GM23338 (cell line): ENCODE results near the gene DNAL4. TPM values are rescaled to one million over a fixed set of nuclear protein-coding genes. Genes with fewer than 3 reads are reported as not detected.

ENCODE experiments used
- ATAC-seq: fragments of 200-7000 bp; cut with Tn5 transposase; 3 replicates; pipeline ENCODE4 v1.9.1; 2020
- DNase-seq: peaks from one replicate; pipeline ENCODE4 v3.0.0-alpha.2; 2015; ENCODE audit warnings: low spot score
- H2AFZ ChIP-seq: fragments of 200-600 bp; sonication (generic); 2 replicates; pipeline ENCODE4 v1.8.0; 2016; ENCODE audit warnings: antibody characterized with exemption, mild to moderate bottlenecking, moderate library complexity
- H3F3A ChIP-seq: fragments of 200-600 bp; sonication (generic); replicated peaks from 2 replicates; pipeline ENCODE4 v1.8.0; 2017; ENCODE audit warnings: antibody characterized with exemption, mixed run types, low read depth
- H3K27ac ChIP-seq: fragments of 200-600 bp; sonication (generic); 2 replicates; pipeline ENCODE4 v1.6.1; 2016; ENCODE audit warnings: low read depth
- H3K27me3 ChIP-seq: fragments of 200-600 bp; sonication (generic); 2 replicates; pipeline ENCODE4 v1.8.0; 2016; ENCODE audit warnings: mild to moderate bottlenecking, mixed run types, moderate library complexity; ENCODE audit not compliant: insufficient read depth
- H3K36me3 ChIP-seq: fragments of 200-600 bp; sonication (generic); 2 replicates; pipeline ENCODE4 v1.8.0; 2016; ENCODE audit warnings: mild to moderate bottlenecking; ENCODE audit not compliant: insufficient read depth
- H3K4me1 ChIP-seq: fragments of 200-600 bp; sonication (generic); 2 replicates; pipeline ENCODE4 v1.8.0; 2016; ENCODE audit warnings: mild to moderate bottlenecking, moderate library complexity; ENCODE audit not compliant: insufficient read depth
- H3K4me2 ChIP-seq: fragments of 200-600 bp; sonication (generic); 2 replicates; pipeline ENCODE4 v1.7.1; 2017; ENCODE audit warnings: mixed run types
- H3K4me3 ChIP-seq: fragments of 200-600 bp; sonication (generic); 2 replicates; pipeline ENCODE4 v1.6.1; 2016; ENCODE audit warnings: mixed run types
- H3K79me2 ChIP-seq: fragments of 200-600 bp; sonication (generic); replicated peaks from 2 replicates; pipeline ENCODE4 v1.8.0; 2017; ENCODE audit warnings: mild to moderate bottlenecking; ENCODE audit not compliant: insufficient read depth
- H3K9me2 ChIP-seq: fragments of 200-600 bp; sonication (generic); 2 replicates; pipeline ENCODE4 v1.8.0; 2017; ENCODE audit not compliant: insufficient read depth
- H4K20me1 ChIP-seq: fragments of 200-600 bp; sonication (generic); replicated peaks from 2 replicates; pipeline ENCODE4 v1.8.0; 2017; ENCODE audit warnings: mild to moderate bottlenecking; ENCODE audit not compliant: insufficient read depth
- H3K27ac Mint-ChIP-seq: 2 replicates; pipeline ENCODE4 v1.8.0; 2020; ENCODE audit warnings: inconsistent platforms, mild to moderate bottlenecking, moderate library complexity, mixed read lengths
- H3K27me3 Mint-ChIP-seq: 3 replicates; pipeline ENCODE4 v1.8.0; 2022; ENCODE audit warnings: low read depth, mild to moderate bottlenecking, moderate library complexity, mixed read lengths, inconsistent platforms; ENCODE audit not compliant: insufficient read depth, poor library complexity
- H3K36me3 Mint-ChIP-seq: 3 replicates; pipeline ENCODE4 v1.8.0; 2021; ENCODE audit warnings: low read depth, mild to moderate bottlenecking, inconsistent platforms, moderate library complexity, mixed read lengths
- H3K4me1 Mint-ChIP-seq: 3 replicates; pipeline ENCODE4 v1.8.0; 2020; ENCODE audit warnings: mild to moderate bottlenecking, inconsistent platforms, mixed read lengths
- H3K4me3 Mint-ChIP-seq: 3 replicates; pipeline ENCODE4 v1.8.0; 2021; ENCODE audit warnings: moderate library complexity, mild to moderate bottlenecking, inconsistent platforms, mixed read lengths
- H3K9me3 Mint-ChIP-seq: 3 replicates; pipeline ENCODE4 v1.8.0; 2020; ENCODE audit warnings: moderate library complexity, mild to moderate bottlenecking, inconsistent platforms, mixed read lengths
- CREB1 ChIP-seq: fragments of 250-450 bp; sonication (Bioruptor Pico); IDR thresholded peaks from 2 replicates; pipeline ENCODE4 v1.5.0; 2020; ENCODE audit warnings: low read depth, mild to moderate bottlenecking, moderate library complexity
- EZH2 ChIP-seq: fragments of 200-600 bp; sonication (generic); IDR thresholded peaks from one replicate; pipeline ENCODE4 v1.8.0; 2017; ENCODE audit warnings: antibody characterized with exemption, mild to moderate bottlenecking, low read depth; ENCODE audit not compliant: unreplicated experiment
- JUNB ChIP-seq: IDR thresholded peaks from one replicate; pipeline ENCODE4 v1.6.1; 2016; ENCODE audit warnings: antibody characterized with exemption; ENCODE audit not compliant: unreplicated experiment
- NANOG ChIP-seq: IDR thresholded peaks from 2 replicates; pipeline ENCODE4 v1.6.1; 2016; ENCODE audit warnings: antibody characterized with exemption, borderline replicate concordance
- POLR2AphosphoS5 ChIP-seq: IDR thresholded peaks from 2 replicates; pipeline ENCODE4 v1.6.1; 2016; ENCODE audit warnings: antibody characterized with exemption, low read depth
- ZNF114 ChIP-seq: fragments of 250-450 bp; sonication (Bioruptor Pico); IDR thresholded peaks from 2 replicates; pipeline ENCODE4 v1.5.0; 2020; ENCODE audit warnings: mild to moderate bottlenecking, moderate library complexity
- ZNF331 ChIP-seq: fragments of 250-450 bp; sonication (Bioruptor Pico); IDR thresholded peaks from 2 replicates; pipeline ENCODE4 v1.5.0; 2020; ENCODE audit warnings: low read depth, mild to moderate bottlenecking, moderate library complexity
- polyA plus RNA-seq: library from polyadenylated mRNA; unstranded; fragments of >200 nt; fragmentation: Nextera tagmentation; extraction: Ambion mirVana; gene quantifications from 2 replicates; pipeline ENCODE4 v1.2.1, GENCODE V29; 2016
- total RNA-seq: library from RNA; depleted of rRNA; stranded (reverse); fragments of >200 nt; shearing (Covaris generic); gene quantifications from 2 replicates; pipeline ENCODE4 v1.2.3, GENCODE V29; 2014
- TF ChIP-seq, protein P1 (sequence below): IDR thresholded peaks from one replicate; pipeline ENCODE4 v1.6.1; 2018; ENCODE audit warnings: antibody characterized with exemption; ENCODE audit not compliant: unreplicated experiment
- TF ChIP-seq, protein P2 (sequence below), 2 experiments: fragments of 200-600 bp in 1 of 2; sonication (generic) in 1 of 2; conservative IDR thresholded peaks; 2 replicates each; pipeline versions ENCODE4 v1.5.1 to v1.6.1; 2016 to 2017; ENCODE audit warnings: antibody characterized with exemption in 2 of 2, low read depth in 2 of 2, mild to moderate bottlenecking in 2 of 2, moderate library complexity in 1 of 2
- TF ChIP-seq, protein P3 (sequence below): IDR thresholded peaks from 2 replicates; pipeline ENCODE4 v1.6.1; 2016; ENCODE audit warnings: antibody characterized with exemption

DNAL4 gene
- total and polyA plus RNA-seq, 2 experiments from 2014 or later: 9.3 to 10.0 TPM

DNA sequence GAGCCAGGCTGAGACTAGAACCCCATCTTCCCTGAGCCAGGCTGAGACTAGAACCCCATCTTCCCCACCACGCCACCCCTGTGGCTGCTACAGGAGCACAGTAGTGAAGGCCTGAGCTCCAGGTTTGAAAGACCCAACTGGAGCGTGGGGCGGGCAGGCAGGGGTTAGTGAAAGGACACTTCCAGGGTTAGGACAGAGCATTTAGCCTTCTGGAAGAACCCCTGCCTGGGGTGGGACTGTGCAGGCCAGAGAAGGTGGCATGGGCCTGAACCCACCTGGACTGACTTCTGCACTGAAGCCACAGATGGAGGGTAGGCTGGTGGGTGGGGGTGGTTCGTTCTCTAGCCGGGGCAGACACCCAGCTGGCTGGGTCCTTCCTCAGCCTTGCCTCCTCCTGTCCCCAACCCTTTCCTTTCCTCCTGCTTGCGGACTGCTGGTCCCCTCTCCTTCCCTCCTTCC lies 62.2 kb downstream of the DNAL4 start (continued):
- TF ChIP-seq, protein P1, sequence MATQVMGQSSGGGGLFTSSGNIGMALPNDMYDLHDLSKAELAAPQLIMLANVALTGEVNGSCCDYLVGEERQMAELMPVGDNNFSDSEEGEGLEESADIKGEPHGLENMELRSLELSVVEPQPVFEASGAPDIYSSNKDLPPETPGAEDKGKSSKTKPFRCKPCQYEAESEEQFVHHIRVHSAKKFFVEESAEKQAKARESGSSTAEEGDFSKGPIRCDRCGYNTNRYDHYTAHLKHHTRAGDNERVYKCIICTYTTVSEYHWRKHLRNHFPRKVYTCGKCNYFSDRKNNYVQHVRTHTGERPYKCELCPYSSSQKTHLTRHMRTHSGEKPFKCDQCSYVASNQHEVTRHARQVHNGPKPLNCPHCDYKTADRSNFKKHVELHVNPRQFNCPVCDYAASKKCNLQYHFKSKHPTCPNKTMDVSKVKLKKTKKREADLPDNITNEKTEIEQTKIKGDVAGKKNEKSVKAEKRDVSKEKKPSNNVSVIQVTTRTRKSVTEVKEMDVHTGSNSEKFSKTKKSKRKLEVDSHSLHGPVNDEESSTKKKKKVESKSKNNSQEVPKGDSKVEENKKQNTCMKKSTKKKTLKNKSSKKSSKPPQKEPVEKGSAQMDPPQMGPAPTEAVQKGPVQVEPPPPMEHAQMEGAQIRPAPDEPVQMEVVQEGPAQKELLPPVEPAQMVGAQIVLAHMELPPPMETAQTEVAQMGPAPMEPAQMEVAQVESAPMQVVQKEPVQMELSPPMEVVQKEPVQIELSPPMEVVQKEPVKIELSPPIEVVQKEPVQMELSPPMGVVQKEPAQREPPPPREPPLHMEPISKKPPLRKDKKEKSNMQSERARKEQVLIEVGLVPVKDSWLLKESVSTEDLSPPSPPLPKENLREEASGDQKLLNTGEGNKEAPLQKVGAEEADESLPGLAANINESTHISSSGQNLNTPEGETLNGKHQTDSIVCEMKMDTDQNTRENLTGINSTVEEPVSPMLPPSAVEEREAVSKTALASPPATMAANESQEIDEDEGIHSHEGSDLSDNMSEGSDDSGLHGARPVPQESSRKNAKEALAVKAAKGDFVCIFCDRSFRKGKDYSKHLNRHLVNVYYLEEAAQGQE: no peak
- TF ChIP-seq, protein P2, sequence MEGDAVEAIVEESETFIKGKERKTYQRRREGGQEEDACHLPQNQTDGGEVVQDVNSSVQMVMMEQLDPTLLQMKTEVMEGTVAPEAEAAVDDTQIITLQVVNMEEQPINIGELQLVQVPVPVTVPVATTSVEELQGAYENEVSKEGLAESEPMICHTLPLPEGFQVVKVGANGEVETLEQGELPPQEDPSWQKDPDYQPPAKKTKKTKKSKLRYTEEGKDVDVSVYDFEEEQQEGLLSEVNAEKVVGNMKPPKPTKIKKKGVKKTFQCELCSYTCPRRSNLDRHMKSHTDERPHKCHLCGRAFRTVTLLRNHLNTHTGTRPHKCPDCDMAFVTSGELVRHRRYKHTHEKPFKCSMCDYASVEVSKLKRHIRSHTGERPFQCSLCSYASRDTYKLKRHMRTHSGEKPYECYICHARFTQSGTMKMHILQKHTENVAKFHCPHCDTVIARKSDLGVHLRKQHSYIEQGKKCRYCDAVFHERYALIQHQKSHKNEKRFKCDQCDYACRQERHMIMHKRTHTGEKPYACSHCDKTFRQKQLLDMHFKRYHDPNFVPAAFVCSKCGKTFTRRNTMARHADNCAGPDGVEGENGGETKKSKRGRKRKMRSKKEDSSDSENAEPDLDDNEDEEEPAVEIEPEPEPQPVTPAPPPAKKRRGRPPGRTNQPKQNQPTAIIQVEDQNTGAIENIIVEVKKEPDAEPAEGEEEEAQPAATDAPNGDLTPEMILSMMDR (conservative IDR thresholded peaks at IDR 0.05; ENCODE audit: low read depth in 2 of 2): no peak
- TF ChIP-seq ZNF114 (CRISPR knock-in tag) (no peak), NANOG (no peak), ZNF331 (CRISPR knock-in tag) (no peak), EZH2 (no peak), CREB1 (CRISPR knock-in tag) (no peak)
- TF ChIP-seq, protein P3, sequence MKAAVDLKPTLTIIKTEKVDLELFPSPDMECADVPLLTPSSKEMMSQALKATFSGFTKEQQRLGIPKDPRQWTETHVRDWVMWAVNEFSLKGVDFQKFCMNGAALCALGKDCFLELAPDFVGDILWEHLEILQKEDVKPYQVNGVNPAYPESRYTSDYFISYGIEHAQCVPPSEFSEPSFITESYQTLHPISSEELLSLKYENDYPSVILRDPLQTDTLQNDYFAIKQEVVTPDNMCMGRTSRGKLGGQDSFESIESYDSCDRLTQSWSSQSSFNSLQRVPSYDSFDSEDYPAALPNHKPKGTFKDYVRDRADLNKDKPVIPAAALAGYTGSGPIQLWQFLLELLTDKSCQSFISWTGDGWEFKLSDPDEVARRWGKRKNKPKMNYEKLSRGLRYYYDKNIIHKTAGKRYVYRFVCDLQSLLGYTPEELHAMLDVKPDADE: no peak

DNA sequence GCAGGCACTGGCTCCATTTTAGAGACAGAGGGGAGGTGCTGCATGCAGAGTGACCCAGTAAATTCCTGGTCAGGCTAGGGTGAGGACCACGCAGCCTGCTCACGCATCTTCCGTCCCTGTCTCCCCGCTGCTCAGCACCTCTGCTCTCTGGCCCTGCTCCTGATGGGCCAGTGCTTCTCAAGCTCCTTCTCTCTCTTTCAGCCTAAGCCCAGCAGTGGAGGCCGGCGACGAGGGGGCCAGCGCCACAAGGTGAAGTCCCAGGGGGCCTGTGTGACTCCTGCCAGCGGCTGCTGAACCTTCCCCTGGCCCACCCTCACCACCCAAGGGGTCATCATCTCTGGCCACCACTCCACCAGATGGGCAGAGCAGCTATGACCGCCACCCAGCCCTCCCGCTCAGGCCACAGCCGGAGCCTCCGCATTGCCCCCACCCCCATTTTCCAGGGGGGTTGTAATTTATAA lies 63.5 kb downstream of the DNAL4 start:
- Mint-ChIP-seq H3K4me3 (no peak overlapping the region), H3K9me3 (no peaks in the 10 kb centered on the region), H3K36me3 (peaks cover 73% of the 10 kb centered on the region)
- no peak for TF ChIP-seq CREB1 (CRISPR knock-in tag)
- TF ChIP-seq, protein P3: no peak
- TF ChIP-seq, protein P2 (conservative IDR thresholded peaks at IDR 0.05; ENCODE audit: low read depth in 2 of 2): no peak
- TF ChIP-seq ZNF331 (CRISPR knock-in tag): no peak
- no peak for TF ChIP-seq POLR2AphosphoS5
- no peak for TF ChIP-seq JUNB
- no peak for TF ChIP-seq ZNF114 (CRISPR knock-in tag)

More for the DNA sequence above, 63.5 kb downstream of the DNAL4 start:
- Histone ChIP-seq H4K20me1 (peaks cover 12% of the 10 kb centered on the region), H3K4me2 (no peak overlapping the region), H3K27ac (no peak overlapping the region), H3K27me3 (no peaks in the 10 kb centered on the region), H3K9me2 (no peaks in the 10 kb centered on the region), H3K4me3 (no peak overlapping the region), H2AFZ (no peak overlapping the region), H3K79me2 (no peaks in the 10 kb centered on the region), H3F3A (0 out of 2 replicates have a peak, but pooled peaks cover 4% of the 10 kb centered on the region), H3K4me1 (no peaks in the 10 kb centered on the region), H3K36me3 (peaks cover 25% of the 10 kb centered on the region)
- H3K4me1 Mint-ChIP-seq: peaks cover 6% of the 10 kb centered on the region
- H3K27ac Mint-ChIP-seq: no peak overlapping the region
- ATAC-seq (no peak), DNase-seq (no peak)
- peaks cover 19% of the 10 kb centered on the region for H3K27me3 Mint-ChIP-seq
